HCT116 (cell line): Measurements from ENCODE around the gene OR4K2. TPM values are rescaled to one million over a fixed set of nuclear protein-coding genes. Genes with fewer than 3 reads are reported as not detected.
"Not testable (repeated sequence)": the region's sequence is repeated elsewhere in the genome, so short reads cannot be mapped to it uniquely, and the experiment has no call there.

Experiments
- ATAC-seq: fragments of 200-7000 bp; cut with Tn5 transposase; 2 replicates; pipeline ENCODE4 v1.9.1; 2020; ENCODE audit warnings: mild to moderate bottlenecking, moderate library complexity
- Bru-seq: library from RNA; stranded (reverse); fragments of 400-500 nt; gene quantifications from one replicate; lab custom pipeline; 2021; lab: Mats Ljungman, UMichigan
- BruChase-seq, 2 experiments: library from RNA; stranded (reverse); fragments of 400-500 nt; gene quantifications; one replicate each; lab custom pipeline; 2021; lab: Mats Ljungman, UMichigan
- BruUV-seq: library from RNA; stranded (reverse); fragments of 400-500 nt; replicated peaks from 2 replicates; lab custom pipeline; 2021; lab: Mats Ljungman, UMichigan
- CTCF ChIA-PET: fragments of 300-600 bp; sonication (Branson Sonifier 250); formaldehyde crosslinking; loops from one replicate; lab custom pipeline; 2021; ENCODE audit warnings: antibody characterized with exemption; lab: Charles Lee
- POLR2A ChIA-PET: fragments of 300-600, 350-600 bp; sonication (Branson Sonifier 250); formaldehyde crosslinking; loops from one replicate; lab custom pipeline; 2021; ENCODE audit warnings: antibody characterized with exemption; lab: Charles Lee
- RAD21 ChIA-PET, 2 experiments: fragments of 300-600 bp; sonication (Branson Sonifier 250); formaldehyde crosslinking; loops; one replicate each; lab custom pipeline; 2023; ENCODE audit warnings: low total read pairs in 2 of 2; ENCODE audit not compliant: uncharacterized antibody in 2 of 2, unreplicated experiment in 2 of 2, low non-redundant PET in 1 of 2; lab: Charles Lee
- DNase-seq: peaks from one replicate; pipeline ENCODE4 v3.0.0-alpha.2; 2010; ENCODE audit warnings: low read depth, low spot score
- H2AFZ ChIP-seq: fragments of 200-600 bp; shearing (Covaris generic), sonication (generic); 2 replicates; pipeline ENCODE4 v1.6.1; 2017; ENCODE audit warnings: low read depth, mixed run types, mixed read lengths, antibody characterized with exemption, low read length; ENCODE audit not compliant: poor library complexity, severe bottlenecking
- H3K27ac ChIP-seq: 2 replicates; pipeline ENCODE4 v1.5.1; 2012; ENCODE audit warnings: low read depth, low read length
- H3K27me3 ChIP-seq: fragments of 200-600 bp; sonication (generic); 2 replicates; pipeline ENCODE4 v1.6.1; 2016; ENCODE audit warnings: mixed run types, low read length, mixed read lengths; ENCODE audit not compliant: insufficient read depth
- H3K36me3 ChIP-seq, 2 experiments: fragments of 200-500 bp in 1 of 2; fragments of 200-600 bp in 1 of 2; sonication (Bioruptor generic) in 1 of 2; sonication (generic) in 1 of 2; 2 replicates each; pipeline versions ENCODE4 v1.5.1 to v1.6.1; 2014 to 2016; ENCODE audit warnings: low read length in 2 of 2, inconsistent platforms in 1 of 2, mixed read lengths in 1 of 2, mixed run types in 1 of 2; ENCODE audit not compliant: insufficient read depth in 2 of 2, control insufficient read depth in 1 of 2
- H3K4me1 ChIP-seq, 2 experiments: fragments of 200-600 bp in 1 of 2; sonication (generic) in 1 of 2; 2 replicates each; pipeline versions ENCODE4 v1.5.1 to v1.6.1; 2012 to 2017; ENCODE audit warnings: low read length in 2 of 2, inconsistent platforms in 1 of 2, mild to moderate bottlenecking in 1 of 2, mixed read lengths in 1 of 2, mixed run types in 1 of 2, moderate library complexity in 1 of 2; ENCODE audit not compliant: insufficient read depth in 2 of 2, control insufficient read depth in 1 of 2
- H3K4me2 ChIP-seq: fragments of 200-600 bp; sonication (generic); 2 replicates; pipeline ENCODE4 v1.6.1; 2017; ENCODE audit warnings: mixed run types, low read length, mixed read lengths
- H3K4me3 ChIP-seq, 2 experiments: fragments of 200-600 bp in 1 of 2; sonication (generic) in 1 of 2; replicated peaks in 1 of 2; 2 replicates each; pipeline ENCODE4 v1.5.1; 2011 to 2016; ENCODE audit warnings: low read length in 2 of 2, control low read depth in 1 of 2, low read depth in 1 of 2, mild to moderate bottlenecking in 1 of 2, mixed read lengths in 1 of 2, mixed run types in 1 of 2
- H3K79me2 ChIP-seq: fragments of 200-600 bp; sonication (generic); 2 replicates; pipeline ENCODE4 v1.6.1; 2017; ENCODE audit warnings: mild to moderate bottlenecking, mixed run types, low read length, moderate library complexity, mixed read lengths; ENCODE audit not compliant: insufficient read depth
- H3K9ac ChIP-seq: fragments of 200-600 bp; sonication (generic); 2 replicates; pipeline ENCODE4 v1.6.1; 2016; ENCODE audit warnings: low read length, mixed read lengths
- H3K9me2 ChIP-seq: fragments of 200-600 bp; sonication (generic), shearing (Covaris generic); 2 replicates; pipeline ENCODE4 v1.6.1; 2017; ENCODE audit warnings: mixed run types, mild to moderate bottlenecking, moderate library complexity; ENCODE audit not compliant: insufficient read depth
- H3K9me3 ChIP-seq, 2 experiments: fragments of 200-500 bp in 1 of 2; fragments of 200-600 bp in 1 of 2; sonication (Bioruptor generic) in 1 of 2; sonication (generic) in 1 of 2; 2 replicates each; pipeline ENCODE4 v1.6.1; 2014 to 2017; ENCODE audit warnings: low read length in 2 of 2, mixed read lengths in 2 of 2, inconsistent platforms in 1 of 2, low read depth in 1 of 2, mild to moderate bottlenecking in 1 of 2, mixed run types in 1 of 2, moderate library complexity in 1 of 2; ENCODE audit not compliant: control insufficient read depth in 1 of 2, insufficient read depth in 1 of 2
- H4K20me1 ChIP-seq: fragments of 200-600 bp; sonication (generic), shearing (Covaris generic); 2 replicates; pipeline ENCODE4 v1.6.1; 2017; ENCODE audit warnings: mixed run types, mild to moderate bottlenecking, moderate library complexity; ENCODE audit not compliant: insufficient read depth
- ATF3 ChIP-seq: IDR thresholded peaks from 2 replicates; pipeline ENCODE4 v1.6.1; 2012
- CEBPB ChIP-seq: IDR thresholded peaks from 2 replicates; pipeline ENCODE4 v1.6.1; 2012; ENCODE audit warnings: low read depth
- ELF1 ChIP-seq: IDR thresholded peaks from 2 replicates; pipeline ENCODE4 v1.6.1; 2012; ENCODE audit warnings: low read depth, borderline replicate concordance
- MAX ChIP-seq: IDR thresholded peaks from 2 replicates; pipeline ENCODE4 v1.6.1; 2012
- RAD21 ChIP-seq: IDR thresholded peaks from 2 replicates; pipeline ENCODE4 v1.6.1; 2012; ENCODE audit warnings: low read depth, mild to moderate bottlenecking
- YY1 ChIP-seq: IDR thresholded peaks from 2 replicates; pipeline ENCODE4 v1.6.1; 2011; ENCODE audit warnings: low read length, low read depth, moderate library complexity, mild to moderate bottlenecking; ENCODE audit not compliant: insufficient replicate concordance; ENCODE audit errors: extremely low read depth
- intact Hi-C: fragments of 100-400 bp; cut with micrococcal nuclease; formaldehyde crosslinking; loops from 2 replicates; pipeline ENCODE4 v1.10.0; 2022
- long read RNA-seq: library from polyadenylated mRNA; unstranded; transcript quantifications from one replicate; pipeline ENCODE4 v2.0.0, GENCODE V29; 2021; ENCODE audit not compliant: unreplicated experiment
- polyA plus RNA-seq: library from polyadenylated mRNA; unstranded; fragments of >200 nt; gene quantifications from 2 replicates; pipeline ENCODE4 v1.2.1, GENCODE V29; 2012; ENCODE audit warnings: missing spikeins
- total RNA-seq: library from RNA; stranded (reverse); gene quantifications from one replicate; pipeline ENCODE4 v1.2.1, GENCODE V29; 2021; ENCODE audit not compliant: unreplicated experiment

Gene OR4K2
- total RNA-seq (not detected), Bru-seq, nascent RNA (not detected), BruChase-seq, experiment 1, labeled RNA remaining after a 6-hour chase (not detected), BruChase-seq, experiment 2, labeled RNA remaining after a 2-hour chase (not detected)
- not detected in 2 replicates for polyA plus RNA-seq
- long read RNA-seq, result 0 reads

- no TSS peak for BruUV-seq
- peaks cover 20 to 34% of the 10 kb centered on the region in 2 experiments; a peak in 3 of 4 replicates for H3K9me3 ChIP-seq
- RAD21 ChIA-PET, result no interaction called here
- H4K20me1 ChIP-seq, result no peaks in the 10 kb centered on the region
- H3K4me2 ChIP-seq, result no peak within 1 kb of the TSS
- H3K79me2 ChIP-seq, result no peaks in the 10 kb centered on the region
- H2AFZ ChIP-seq, result no peak within 1 kb of the TSS
- POLR2A ChIA-PET, result no interaction called here
- ATAC-seq (no peak), DNase-seq (no peak)
- no peaks in the 10 kb centered on the region for H3K27me3 ChIP-seq
- H3K9ac ChIP-seq, result no peak within 1 kb of the TSS
- no peaks in the 10 kb centered on the region for H3K36me3 ChIP-seq
- H3K27ac ChIP-seq, result no peak within 1 kb of the TSS
- H3K9me2 ChIP-seq, result no peaks in the 10 kb centered on the region
- CTCF ChIA-PET, result no interaction called here
- intact Hi-C loops, result no loop called here
- no peak within 1 kb of the TSS for H3K4me3 ChIP-seq
- no peaks in the 10 kb centered on the region; a peak in 1 of 4 replicates for H3K4me1 ChIP-seq
- no peak for TF ChIP-seq ELF1
- TF ChIP-seq CEBPB, result no peak
- no peak for TF ChIP-seq ATF3
- TF ChIP-seq YY1, result no peak
- TF ChIP-seq RAD21, result no peak
- no peak for TF ChIP-seq MAX
Observed at GRCh38 chr14:19874842-19875241, at the start of gene OR4K2. Gene OR4K2 (plus strand): TSS chr14:19875142. CDS start chr14:19876268, 1,126 bp downstream.

- H3K36me3 ChIP-seq, POLR2A ChIA-PET, H3K9me2 ChIP-seq, H2AFZ ChIP-seq, H3K79me2 ChIP-seq, BruUV-seq, H3K9ac ChIP-seq, H3K9me3 ChIP-seq, RAD21 ChIA-PET, H3K27ac ChIP-seq, DNase-seq, intact Hi-C loops, ATAC-seq, H3K4me2 ChIP-seq, H4K20me1 ChIP-seq, H3K4me3 ChIP-seq, H3K27me3 ChIP-seq, H3K4me1 ChIP-seq, CTCF ChIA-PET: not testable (repeated sequence)
Observed at GRCh38 chr14:19827626-19828244, 47.2 kb upstream of the OR4K2 start.
